GM18502 (cell line): ENCODE measurements around the gene DCAF17.
A peak's percentile ranks its signal among the peaks of the same experiment; 100 is the strongest.

Source experiments
- ATAC-seq: cut with Tn5 transposase; IDR thresholded peaks from one replicate; pipeline ENCODE4 v1.9.1; 2021; ENCODE audit warnings: mild to moderate bottlenecking; ENCODE audit not compliant: unreplicated experiment, poor library complexity

Gene DCAF17, protein sequence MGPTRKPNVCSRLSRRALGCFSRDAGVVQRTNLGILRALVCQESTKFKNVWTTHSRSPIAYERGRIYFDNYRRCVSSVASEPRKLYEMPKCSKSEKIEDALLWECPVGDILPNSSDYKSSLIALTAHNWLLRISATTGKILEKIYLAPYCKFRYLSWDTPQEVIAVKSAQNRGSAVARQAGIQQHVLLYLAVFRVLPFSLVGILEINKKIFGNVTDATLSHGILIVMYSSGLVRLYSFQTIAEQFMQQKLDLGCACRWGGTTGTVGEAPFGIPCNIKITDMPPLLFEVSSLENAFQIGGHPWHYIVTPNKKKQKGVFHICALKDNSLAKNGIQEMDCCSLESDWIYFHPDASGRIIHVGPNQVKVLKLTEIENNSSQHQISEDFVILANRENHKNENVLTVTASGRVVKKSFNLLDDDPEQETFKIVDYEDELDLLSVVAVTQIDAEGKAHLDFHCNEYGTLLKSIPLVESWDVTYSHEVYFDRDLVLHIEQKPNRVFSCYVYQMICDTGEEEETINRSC

GRCh38 chr2:171434013-171434989 is at the start of gene DCAF17:
DCAF17 (plus strand) TSS chr2:171434226; CDS start chr2:171434578, 352 bp downstream.
- ATAC-seq, result peak; percentile 93

- ATAC-seq, result no peak
Observed at GRCh38 chr2:171386627-171387026, 47.4 kb upstream of the DCAF17 start.

- no peak for ATAC-seq
Observed at GRCh38 chr2:171387052-171387451, 47.0 kb upstream of the DCAF17 start.

GRCh38 chr2:171389325-171389724 is 44.7 kb upstream of the DCAF17 start:
- ATAC-seq, result peak; percentile 50

DNA sequence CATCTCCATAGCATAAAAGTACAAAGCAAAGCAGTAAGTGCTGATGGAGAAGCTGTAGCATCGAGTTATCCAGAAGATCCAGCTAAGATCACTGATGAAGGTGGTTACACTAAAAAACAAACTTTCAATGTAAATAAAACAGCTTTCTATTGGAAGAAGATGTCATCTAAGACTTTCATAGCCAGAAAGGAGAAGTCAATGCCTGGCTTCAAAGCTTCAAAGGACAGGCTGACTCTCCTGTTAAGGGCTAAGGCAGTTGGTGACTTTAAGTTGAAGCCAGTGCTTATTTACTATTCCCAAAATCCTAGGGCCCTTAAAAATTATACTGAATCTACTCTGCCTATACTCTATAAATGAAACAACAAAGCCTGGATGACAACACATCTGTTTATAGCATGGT is 44.2 kb upstream of the DCAF17 start:
- ATAC-seq, result peak; percentile 21

DNA sequence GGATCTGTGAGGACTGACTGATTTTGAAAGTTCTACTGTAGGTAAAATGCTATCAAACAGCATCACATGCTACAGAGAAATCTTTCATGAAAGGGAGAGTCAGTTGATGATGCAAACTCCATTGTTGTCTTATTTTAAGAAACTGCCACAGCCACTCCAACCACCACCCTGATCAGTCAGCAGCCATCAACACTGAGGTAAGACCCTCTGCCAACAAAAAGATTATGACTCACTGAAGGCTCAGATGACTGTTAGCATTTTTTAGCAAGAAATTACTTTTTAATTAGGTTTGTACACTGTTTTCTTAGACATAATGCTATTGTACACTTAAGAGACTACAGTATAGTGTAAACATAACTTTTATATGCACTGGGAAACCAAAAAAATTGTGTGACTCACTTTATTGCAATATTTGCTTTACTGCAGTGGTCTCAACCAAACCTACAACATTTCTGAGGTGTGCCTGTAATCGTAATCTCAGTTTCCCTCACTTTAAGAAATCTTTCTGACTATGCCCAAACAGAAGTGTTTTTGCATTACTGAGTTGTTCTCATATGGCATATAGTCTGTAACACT is 43.0 kb upstream of the DCAF17 start:
- no peak for ATAC-seq

- no peak for ATAC-seq
Observed at GRCh38 chr2:171391532-171391931, 42.5 kb upstream of the DCAF17 start.

DNA sequence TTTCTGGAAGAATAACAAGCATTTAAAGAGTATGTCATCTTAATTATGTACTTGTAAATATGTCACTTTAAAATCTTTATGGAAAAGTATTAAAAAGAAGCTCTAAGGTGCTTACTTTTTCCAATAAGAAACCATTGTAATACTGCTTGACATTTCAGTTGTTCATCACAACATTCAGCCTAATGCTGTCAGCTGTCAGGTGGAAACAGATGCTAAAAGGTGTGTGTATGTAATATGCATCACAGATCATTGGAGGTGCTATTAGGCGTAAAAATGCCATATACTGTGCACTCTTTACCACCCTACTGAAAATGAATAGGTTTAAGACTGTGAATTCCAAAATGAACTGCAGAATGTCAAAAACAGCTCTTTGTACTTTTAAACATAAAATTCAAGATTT is 40.5 kb upstream of the DCAF17 start:
- ATAC-seq, result no peak

DNA sequence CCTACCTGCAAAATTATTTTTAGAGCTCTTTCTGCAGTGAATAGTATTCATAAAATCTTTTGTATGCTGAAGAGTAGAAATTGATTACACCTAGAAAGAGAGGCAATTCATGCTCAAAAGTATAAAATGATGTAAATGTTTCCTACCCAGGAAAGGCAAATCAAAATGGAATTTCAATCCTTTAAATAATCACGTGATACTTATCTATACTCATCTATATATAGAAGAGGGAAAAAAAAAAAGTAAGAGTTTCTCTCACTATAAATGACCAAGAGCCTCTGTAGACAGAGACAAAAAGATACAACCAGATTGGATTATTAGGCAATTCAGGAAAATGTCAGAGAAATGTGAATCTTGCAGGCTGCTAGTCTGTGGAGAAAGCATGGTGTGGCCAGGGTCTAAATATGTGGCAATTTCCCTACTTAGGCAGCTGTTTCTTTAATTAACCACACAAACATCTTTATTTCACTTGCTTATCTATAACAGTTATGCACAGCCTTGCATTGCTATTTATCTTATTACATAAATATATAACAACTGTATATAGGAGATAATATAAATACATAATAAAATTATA is 39.8 kb upstream of the DCAF17 start:
- ATAC-seq, result no peak

DNA sequence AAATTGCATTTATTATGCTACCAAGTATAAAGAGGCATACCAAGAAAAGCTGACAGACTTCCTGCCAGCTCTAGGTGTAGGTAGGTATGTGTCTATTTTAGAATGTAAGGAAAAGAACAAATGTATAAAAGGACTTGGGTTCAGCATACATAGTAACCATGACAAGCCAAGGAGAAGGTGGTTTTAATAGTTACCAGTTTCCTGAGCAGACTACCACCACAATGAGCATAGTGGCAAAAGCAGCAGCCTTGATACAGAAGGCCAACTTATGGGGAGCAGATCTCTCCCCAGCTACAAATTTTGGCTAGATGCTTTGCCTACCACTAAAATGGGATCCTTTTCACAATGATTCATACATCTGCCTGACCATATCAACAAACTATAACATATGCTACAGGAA is 34.7 kb upstream of the DCAF17 start:
- ATAC-seq, result no peak

DNA sequence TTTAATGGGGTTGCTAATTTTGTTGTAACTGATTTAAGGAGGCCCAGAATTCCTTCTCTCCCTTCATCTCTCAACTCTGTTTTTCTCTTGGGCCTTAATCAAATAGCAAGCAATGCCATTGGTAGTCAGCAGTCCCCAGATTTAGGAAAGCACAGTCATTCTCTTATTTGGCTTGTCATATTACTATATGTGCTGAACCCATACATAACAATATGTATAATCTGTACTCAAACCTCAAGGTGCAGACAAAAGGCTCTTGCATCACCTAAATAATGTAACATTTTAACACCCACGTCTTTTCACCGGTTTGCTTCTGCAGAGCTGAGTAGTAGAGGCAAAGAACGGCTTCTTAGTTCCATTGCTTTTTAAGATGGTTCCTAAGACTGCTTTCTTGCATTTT is 33.6 kb upstream of the DCAF17 start:
- no peak for ATAC-seq

GRCh38 chr2:171401947-171402346 is 32.1 kb upstream of the DCAF17 start:
- no peak for ATAC-seq

DNA sequence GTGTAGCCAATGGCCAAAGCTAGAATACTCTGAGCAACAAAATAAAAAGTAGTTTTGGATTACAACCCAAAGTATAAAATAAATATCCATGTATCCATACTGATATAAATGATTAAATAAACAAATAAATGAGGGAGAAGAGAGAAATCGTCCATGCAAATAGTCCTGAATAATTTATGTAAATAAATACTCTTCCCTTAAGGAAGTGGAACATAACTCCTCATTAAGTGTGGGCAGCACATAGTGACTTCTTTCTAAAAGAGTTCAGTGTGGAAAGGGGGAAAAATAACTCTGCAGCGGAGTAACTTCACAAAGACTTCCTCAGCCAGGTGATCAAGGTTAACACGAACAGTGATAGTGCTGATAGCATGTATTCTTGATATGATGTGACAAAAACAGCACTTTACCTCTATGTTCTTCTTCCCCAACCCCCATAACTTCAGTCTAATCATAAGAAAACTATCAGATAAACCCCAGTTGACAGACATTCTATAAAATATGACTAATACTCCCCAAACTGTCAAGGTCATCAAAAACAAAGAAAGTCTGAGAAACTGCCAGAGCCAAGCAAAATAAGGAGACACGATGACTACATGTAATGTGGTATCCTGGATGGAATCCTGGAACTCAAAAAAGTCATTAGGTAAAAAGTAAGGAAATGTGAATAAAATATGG is 31.0 kb upstream of the DCAF17 start:
- no peak for ATAC-seq

- no peak for ATAC-seq
Observed at GRCh38 chr2:171404261-171404660, 29.8 kb upstream of the DCAF17 start.

DNA sequence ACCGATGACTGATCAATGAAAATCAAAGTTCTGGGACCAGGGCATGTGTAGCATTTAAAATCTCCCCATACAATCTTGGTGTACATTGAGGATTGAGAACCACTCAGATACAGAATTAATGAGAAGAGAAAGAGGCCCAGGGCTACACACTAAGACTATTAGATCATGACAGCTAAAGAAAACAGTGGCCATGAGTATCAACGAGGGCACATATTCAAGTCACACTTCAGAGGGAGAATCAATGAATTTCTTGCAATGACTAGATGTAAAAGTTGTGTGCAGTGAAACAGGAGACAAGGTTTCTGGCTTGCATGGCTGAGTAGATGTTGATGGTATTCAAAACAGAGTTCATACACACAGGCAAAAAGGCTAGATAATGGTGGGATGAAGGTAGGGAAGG is 29.3 kb upstream of the DCAF17 start:
- ATAC-seq, result no peak

DNA sequence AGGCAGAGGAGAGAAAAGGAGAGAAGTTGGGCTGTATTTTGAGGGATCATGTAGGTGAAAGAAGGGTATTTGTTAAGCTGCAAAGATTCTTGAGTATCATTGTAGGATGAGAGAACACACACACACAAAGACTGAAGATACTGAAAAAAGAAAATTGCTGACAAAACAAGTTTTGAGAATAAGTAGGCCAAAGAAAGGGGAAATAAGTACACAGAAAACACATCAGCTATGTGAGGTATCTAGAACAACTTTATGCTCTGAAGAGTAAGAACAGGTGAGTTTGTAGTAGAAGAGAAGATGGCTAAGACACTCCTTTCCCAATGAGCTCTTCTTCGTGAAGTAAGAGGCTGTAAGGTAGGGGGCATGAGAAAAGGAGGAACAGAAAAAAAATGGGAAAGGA is 28.5 kb upstream of the DCAF17 start:
- no peak for ATAC-seq

DNA sequence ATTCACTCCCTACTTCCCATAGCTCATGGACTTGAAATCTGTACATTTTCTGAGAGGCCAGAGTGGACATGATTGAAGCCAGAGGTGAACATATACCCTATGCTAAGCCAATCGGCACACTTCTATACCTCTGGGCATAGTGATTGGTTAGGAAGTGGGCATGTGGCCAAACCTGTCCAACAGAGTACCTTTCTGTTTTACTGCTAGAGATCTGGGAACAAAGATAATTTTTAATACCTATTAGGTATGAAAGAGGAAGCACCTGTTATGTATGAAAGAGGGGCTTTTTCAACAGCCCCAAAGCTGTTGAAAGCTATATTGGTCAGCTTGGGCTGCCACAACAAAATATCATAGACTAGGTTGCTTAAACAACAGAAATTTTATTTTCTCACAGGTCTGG is 28.0 kb upstream of the DCAF17 start:
- peak; percentile 62 for ATAC-seq

GRCh38 chr2:171407030-171407675 is 26.9 kb upstream of the DCAF17 start:
- ATAC-seq, result peak; percentile 70

DNA sequence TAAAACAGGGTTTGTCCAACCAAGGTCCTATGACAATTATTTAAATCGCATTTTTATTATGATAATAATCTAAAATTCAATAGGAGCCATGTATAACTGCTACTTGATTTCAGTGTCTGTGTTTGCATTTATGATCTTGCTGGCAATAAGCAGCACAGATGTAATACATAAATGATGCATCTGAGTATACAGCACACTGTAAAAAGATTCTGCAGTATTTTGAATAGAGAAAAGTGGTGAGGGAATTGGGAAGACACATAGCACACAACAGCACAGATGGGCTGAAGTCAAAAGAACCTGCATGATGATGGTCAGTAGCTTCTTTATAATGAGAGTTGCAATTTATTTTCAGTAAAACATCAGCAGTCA is 26.4 kb upstream of the DCAF17 start:
- ATAC-seq, result no peak
